Osteoblast (primary cell): ENCODE results near the gene CYP3A4. TPM values are rescaled to one million over a fixed set of nuclear protein-coding genes. Genes with fewer than 3 reads are reported as not detected.
"Not testable (repeated sequence)": the region's sequence is repeated elsewhere in the genome, so short reads cannot be mapped to it uniquely, and the experiment has no call there.

Source experiments
- DNase-seq: peaks from one replicate; pipeline ENCODE4 v3.0.0; 2011; ENCODE audit warnings: low spot score, mixed read lengths; ENCODE audit not compliant: insufficient read length; ENCODE audit errors: missing footprints
- H2AFZ ChIP-seq: 2 replicates; pipeline ENCODE4 v1.6.0; 2011; ENCODE audit warnings: mild to moderate bottlenecking, low read length
- H3K27ac ChIP-seq: 2 replicates; pipeline ENCODE4 v1.5.1; 2011; ENCODE audit warnings: mild to moderate bottlenecking, low read depth, low read length, moderate library complexity
- H3K27me3 ChIP-seq: 2 replicates; pipeline ENCODE4 v1.6.0; 2012; ENCODE audit warnings: mild to moderate bottlenecking, control low read depth, inconsistent platforms, low read length, moderate library complexity; ENCODE audit not compliant: insufficient read depth
- H3K36me3 ChIP-seq: 2 replicates; pipeline ENCODE4 v1.5.1; 2011; ENCODE audit warnings: mild to moderate bottlenecking, low read length, control low read depth, moderate library complexity; ENCODE audit not compliant: insufficient read depth
- H3K4me1 ChIP-seq: 2 replicates; pipeline ENCODE4 v1.5.1; 2011; ENCODE audit warnings: mild to moderate bottlenecking, low read length, control low read depth, moderate library complexity; ENCODE audit not compliant: insufficient read depth
- H3K4me2 ChIP-seq: 2 replicates; pipeline ENCODE4 v1.6.0; 2011; ENCODE audit warnings: mild to moderate bottlenecking, low read length; ENCODE audit not compliant: insufficient read depth
- H3K4me3 ChIP-seq: fragments of 200-600 bp; sonication (generic); 3 replicates; pipeline ENCODE4 v1.5.1; 2012; ENCODE audit warnings: mild to moderate bottlenecking, low read length, inconsistent platforms; ENCODE audit not compliant: insufficient read depth
- H3K79me2 ChIP-seq: 2 replicates; pipeline ENCODE4 v1.6.0; 2012; ENCODE audit warnings: mild to moderate bottlenecking, low read length, control low read depth, inconsistent platforms; ENCODE audit not compliant: insufficient read depth
- H3K9me3 ChIP-seq: 2 replicates; pipeline ENCODE4 v1.5.1; 2011; ENCODE audit warnings: low read depth, low read length, control low read depth
- H4K20me1 ChIP-seq: 2 replicates; pipeline ENCODE4 v1.6.0; 2012; ENCODE audit warnings: mild to moderate bottlenecking, low read length, control low read depth; ENCODE audit not compliant: insufficient read depth
- CTCF ChIP-seq: IDR thresholded peaks from 2 replicates; pipeline ENCODE4 v1.5.1; 2011; ENCODE audit warnings: mild to moderate bottlenecking, low read depth, low read length, moderate library complexity; ENCODE audit errors: extremely low read depth
- total RNA-seq: library from RNA; depleted of rRNA; stranded (reverse); fragments of >200 nt; gene quantifications from 2 replicates; pipeline ENCODE4 v1.2.3, GENCODE V29; 2012

The CYP3A4 gene
- total RNA-seq, 1 donor, result not detected

- H3K27ac ChIP-seq, result no peak overlapping the region
- TF ChIP-seq CTCF, result no peak
- no peak overlapping the region for H2AFZ ChIP-seq
- peaks cover 12% of the 10 kb centered on the region for H3K27me3 ChIP-seq
- no peaks in the 10 kb centered on the region for H3K4me1 ChIP-seq
- no peak for DNase-seq
- H3K79me2 ChIP-seq, result no peaks in the 10 kb centered on the region
- H3K4me3 ChIP-seq, result no peak overlapping the region
- H3K4me2 ChIP-seq, result no peak overlapping the region
- H3K36me3 ChIP-seq, result no peaks in the 10 kb centered on the region
- H3K9me3 ChIP-seq, result peaks cover 2% of the 10 kb centered on the region
- H4K20me1 ChIP-seq, result no peaks in the 10 kb centered on the region
These were observed 24.8 kb upstream of the CYP3A4 start for GRCh38 chr7:99808766-99809165.

GRCh38 chr7:99806839-99807478 is 23.0 kb upstream of the CYP3A4 start:
- Histone ChIP-seq H3K27ac (no peak overlapping the region), H3K27me3 (peaks cover 12% of the 10 kb centered on the region), H4K20me1 (no peaks in the 10 kb centered on the region), H3K4me2 (no peak overlapping the region), H3K4me3 (no peak overlapping the region), H3K36me3 (no peaks in the 10 kb centered on the region), H3K4me1 (no peaks in the 10 kb centered on the region), H2AFZ (no peak overlapping the region), H3K9me3 (peaks cover 2% of the 10 kb centered on the region), H3K79me2 (no peaks in the 10 kb centered on the region)
- TF ChIP-seq CTCF, result no peak
- no peak for DNase-seq

GRCh38 chr7:99805641-99806040 is 21.7 kb upstream of the CYP3A4 start:
- H3K4me2 ChIP-seq, result no peak overlapping the region
- H3K27ac ChIP-seq, result no peak overlapping the region
- no peak overlapping the region for H2AFZ ChIP-seq
- H3K79me2 ChIP-seq, result no peaks in the 10 kb centered on the region
- peaks cover 2% of the 10 kb centered on the region for H3K9me3 ChIP-seq
- no peaks in the 10 kb centered on the region for H3K36me3 ChIP-seq
- H4K20me1 ChIP-seq, result no peaks in the 10 kb centered on the region
- TF ChIP-seq CTCF, result no peak
- H3K27me3 ChIP-seq, result peaks cover 12% of the 10 kb centered on the region
- no peaks in the 10 kb centered on the region for H3K4me1 ChIP-seq
- DNase-seq, result no peak
- no peak overlapping the region for H3K4me3 ChIP-seq

DNA sequence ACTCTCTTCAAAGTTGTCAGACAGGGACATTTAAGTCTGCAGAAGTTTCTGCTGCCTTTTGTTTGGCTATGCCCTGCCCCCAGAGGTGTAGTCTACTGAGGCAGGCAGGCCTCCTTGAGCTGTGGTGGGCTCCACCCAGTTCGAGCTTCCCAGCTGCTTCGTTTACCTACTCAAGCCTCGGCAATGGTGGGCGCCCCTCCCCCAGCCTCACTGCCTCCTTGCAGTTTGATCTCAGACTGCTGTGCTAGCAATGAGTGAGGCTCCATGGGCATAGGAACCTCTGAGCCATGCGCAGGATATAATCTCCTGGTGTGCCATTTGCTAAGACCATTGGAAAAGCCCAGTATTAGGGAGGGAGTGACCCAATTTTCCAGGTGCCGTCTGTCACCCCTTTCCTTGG is 19.1 kb upstream of the CYP3A4 start:
- not testable (repeated sequence) for H2AFZ ChIP-seq, H3K4me2 ChIP-seq, H3K79me2 ChIP-seq, H3K4me3 ChIP-seq, H3K9me3 ChIP-seq, H4K20me1 ChIP-seq, H3K27ac ChIP-seq, DNase-seq, H3K4me1 ChIP-seq, H3K36me3 ChIP-seq
- peaks cover 10% of the 10 kb centered on the region for H3K27me3 ChIP-seq

- not testable (repeated sequence) for H3K27me3 ChIP-seq, H3K27ac ChIP-seq, H4K20me1 ChIP-seq, H3K4me3 ChIP-seq, H3K79me2 ChIP-seq, H3K36me3 ChIP-seq, H2AFZ ChIP-seq, DNase-seq, H3K4me1 ChIP-seq, H3K9me3 ChIP-seq, H3K4me2 ChIP-seq
These were observed 17.4 kb upstream of the CYP3A4 start for GRCh38 chr7:99801407-99801806.
